A549 (cell line): ENCODE measurements around the gene CYP2C19. TPM values are rescaled to one million over a fixed set of nuclear protein-coding genes. Genes with fewer than 3 reads are reported as not detected.
A peak's percentile ranks its signal among the peaks of the same experiment; 100 is the strongest.

Experiments
- ATAC-seq, 2 experiments: fragments of 200-7000 bp in 1 of 2; fragments of >200 bp in 1 of 2; cut with Nextera tagmentation in 1 of 2; cut with Tn5 transposase in 1 of 2; 3 replicates each; pipeline versions ENCODE4 v1.8.0 to v1.9.1; 2018 to 2020; ENCODE audit warnings: mild to moderate bottlenecking in 1 of 2, moderate library complexity in 1 of 2
- CTCF ChIA-PET: fragments of 300-600 bp; sonication (Branson Sonifier 250); formaldehyde crosslinking; extraction: SDS; loops from one replicate; lab custom pipeline; 2021; ENCODE audit warnings: antibody characterized with exemption, inconsistent platforms; lab: Yijun Ruan, JAX
- POLR2A ChIA-PET: fragments of 350-600 bp; formaldehyde crosslinking; extraction: SDS; loops from one replicate; lab custom pipeline; 2021; ENCODE audit warnings: antibody characterized with exemption, inconsistent platforms; lab: Yijun Ruan, JAX
- DNase-seq, 2 experiments: peaks; one replicate each; pipeline versions ENCODE4 v3.0.0 to v3.0.0-alpha.2; 2011 to 2016; ENCODE audit warnings: low read depth in 1 of 2, low spot score in 1 of 2
- FAIRE-seq: peaks from 2 replicates; lab custom pipeline; 2011; peaks lifted over from hg19 to GRCh38; lab: Jason Lieb, UNC
- H3K27ac ChIP-seq, 2 experiments: fragments of >200 bp; sonication (Bioruptor Twin); formaldehyde crosslinking; 3 replicates each; pipeline ENCODE4 v1.5.1; 2016 to 2017
- H3K4me1 ChIP-seq: fragments of >200 bp; sonication (Bioruptor Twin); formaldehyde crosslinking; 3 replicates; pipeline ENCODE4 v1.6.1; 2016
- H3K4me2 ChIP-seq: fragments of >200 bp; sonication (Bioruptor Twin); formaldehyde crosslinking; 3 replicates; pipeline ENCODE4 v1.6.1; 2016
- H3K4me3 ChIP-seq: fragments of >200 bp; sonication (Bioruptor Twin); formaldehyde crosslinking; 3 replicates; pipeline ENCODE4 v1.5.1; 2016
- H3K9me3 ChIP-seq: fragments of >200 bp; sonication (Bioruptor Twin); formaldehyde crosslinking; 3 replicates; pipeline ENCODE4 v1.6.1; 2016
- BHLHE40 ChIP-seq: IDR thresholded peaks from 2 replicates; pipeline ENCODE4 v1.6.1; 2012; ENCODE audit warnings: low read depth, low read length, inconsistent platforms
- CBX8 ChIP-seq: fragments of 200-600 bp; sonication (generic); IDR thresholded peaks from 2 replicates; pipeline ENCODE4 v1.6.1; 2016
- CHD2 ChIP-seq: fragments of 150-350 bp; IDR thresholded peaks from 2 replicates; pipeline ENCODE4 v1.6.1; 2014; ENCODE audit warnings: low read length; ENCODE audit not compliant: partially characterized antibody
- CHD4 ChIP-seq: fragments of 200-600 bp; sonication (generic); IDR thresholded peaks from 2 replicates; pipeline ENCODE4 v1.6.1; 2016; ENCODE audit warnings: antibody characterized with exemption, mild to moderate bottlenecking, borderline replicate concordance
- EHF ChIP-seq: fragments of 250-450 bp; sonication (Bioruptor Pico); IDR thresholded peaks from 2 replicates; pipeline ENCODE4 v1.5.0; 2020; ENCODE audit warnings: mild to moderate bottlenecking
- EHMT2 ChIP-seq: fragments of 200-600 bp; sonication (generic); IDR thresholded peaks from 2 replicates; pipeline ENCODE4 v1.6.1; 2016; ENCODE audit warnings: antibody characterized with exemption, low read depth, mild to moderate bottlenecking, moderate library complexity
- ELK1 ChIP-seq: fragments of 150-350 bp; IDR thresholded peaks from 2 replicates; pipeline ENCODE4 v1.6.1; 2014; ENCODE audit warnings: low read depth, mild to moderate bottlenecking, low read length
- HEYL ChIP-seq: fragments of 250-450 bp; sonication (Bioruptor Pico); IDR thresholded peaks from 2 replicates; pipeline ENCODE4 v1.8.0; 2021; ENCODE audit warnings: mild to moderate bottlenecking, moderate library complexity
- JUN ChIP-seq, 2 experiments: fragments of >200 bp; sonication (Bioruptor Twin); formaldehyde crosslinking; IDR thresholded peaks; 2 replicates in 1 of 2; 3 replicates in 1 of 2; pipeline ENCODE4 v1.6.1; 2016 to 2017
- KDM1A ChIP-seq: fragments of 200-600 bp; sonication (generic); IDR thresholded peaks from 2 replicates; pipeline ENCODE4 v1.6.1; 2016; ENCODE audit warnings: low read depth, mild to moderate bottlenecking
- MAFK ChIP-seq: fragments of 450-650 bp; IDR thresholded peaks from 2 replicates; pipeline ENCODE4 v1.6.1; 2014; ENCODE audit not compliant: partially characterized antibody
- MYC ChIP-seq: IDR thresholded peaks from 2 replicates; pipeline ENCODE4 v1.6.1; 2012; ENCODE audit warnings: mild to moderate bottlenecking, inconsistent platforms, low read length, improper control_type of control experiment, borderline replicate concordance
- POLR2A ChIP-seq: IDR thresholded peaks from 2 replicates; pipeline ENCODE4 v1.6.1; 2012; ENCODE audit warnings: mild to moderate bottlenecking, low read length
- RAD21 ChIP-seq, 2 experiments: fragments of >200 bp in 1 of 2; sonication (Bioruptor Twin) in 1 of 2; formaldehyde crosslinking in 1 of 2; IDR thresholded peaks in 1 of 2; conservative IDR thresholded peaks in 1 of 2; 2 replicates in 1 of 2; 3 replicates in 1 of 2; pipeline ENCODE4 v1.6.1; 2012 to 2018; ENCODE audit warnings: inconsistent platforms in 1 of 2
- RCOR1 ChIP-seq: fragments of 150-350 bp; IDR thresholded peaks from 2 replicates; pipeline ENCODE4 v1.6.1; 2014; ENCODE audit warnings: antibody characterized with exemption, low read length, low read depth
- TFCP2L1 ChIP-seq: fragments of 250-450 bp; sonication (Bioruptor Pico); IDR thresholded peaks from 2 replicates; pipeline ENCODE4 v1.5.0; 2021; ENCODE audit warnings: mild to moderate bottlenecking
- TP53 ChIP-seq: fragments of 250-450 bp; sonication (Bioruptor Pico); IDR thresholded peaks from 2 replicates; pipeline ENCODE4 v1.5.0; 2021; ENCODE audit warnings: mild to moderate bottlenecking, moderate library complexity
- ZC3H11A ChIP-seq: fragments of 450-650 bp; IDR thresholded peaks from 2 replicates; pipeline ENCODE4 v1.6.1; 2014; ENCODE audit warnings: antibody characterized with exemption, mild to moderate bottlenecking
- ZNF302 ChIP-seq: fragments of 250-450 bp; sonication (Bioruptor Pico); IDR thresholded peaks from 2 replicates; pipeline ENCODE4 v1.9.0; 2021; ENCODE audit warnings: inconsistent platforms, mild to moderate bottlenecking, moderate library complexity
- WGBS: methylation state at CpG from one replicate; pipeline ENCODE4 v1.1.6; 2017; ENCODE audit errors: missing lambda C conversion rate; 5-methylcytosine and 5-hydroxymethylcytosine counted together
- polyA plus RNA-seq, 4 experiments: library from polyadenylated mRNA; depleted of rRNA in 3 of 4; stranded (reverse); fragments of >200 nt; fragmentation: RNase III in 1 of 4; extraction: RNeasy Plus Mini Kit Qiagen cat#74134 plus additional on column Dnase treatment in 1 of 4; gene quantifications; 2 replicates in 3 of 4; 3 replicates in 1 of 4; pipeline ENCODE4 v1.2.3, GENCODE V29; 2011 to 2017

Gene CYP2C19
- polyA plus RNA-seq, 2 of the 4 experiments (the other 2 are of a cell fraction) = not detected

GRCh38 chr10:94850766-94851165, 88.3 kb downstream of the CYP2C19 start:
- ChIA-PET CTCF (no interaction called here), POLR2A (no interaction called here)
- Histone ChIP-seq H3K9me3 (no peaks in the 10 kb centered on the region), H3K4me3 (no peak overlapping the region), H3K27ac (no peak overlapping the region), H3K4me2 (no peak overlapping the region), H3K4me1 (no peaks in the 10 kb centered on the region)
- ATAC-seq = no peak
- FAIRE-seq = no peak
- DNase-seq = no peak
- WGBS = 40% methylated on average over 1 of the region's 1 CpG
- TF ChIP-seq HEYL (no peak), CHD4 (no peak)

GRCh38 chr10:94851263-94851662, 88.8 kb downstream of the CYP2C19 start:
- no peak overlapping the region for H3K27ac ChIP-seq
- DNase-seq (no peak), FAIRE-seq (no peak), ATAC-seq (no peak)
- no peaks in the 10 kb centered on the region for H3K9me3 ChIP-seq
- H3K4me1 ChIP-seq = no peaks in the 10 kb centered on the region
- POLR2A ChIA-PET = no interaction called here
- H3K4me3 ChIP-seq = no peak overlapping the region
- no peak overlapping the region for H3K4me2 ChIP-seq
- TF ChIP-seq CHD2 (no peak), KDM1A (no peak), BHLHE40 (no peak), HEYL (no peak), ZC3H11A (peak; percentile 66), ELK1 (no peak), CHD4 (no peak)
- CTCF ChIA-PET = no interaction called here

DNA sequence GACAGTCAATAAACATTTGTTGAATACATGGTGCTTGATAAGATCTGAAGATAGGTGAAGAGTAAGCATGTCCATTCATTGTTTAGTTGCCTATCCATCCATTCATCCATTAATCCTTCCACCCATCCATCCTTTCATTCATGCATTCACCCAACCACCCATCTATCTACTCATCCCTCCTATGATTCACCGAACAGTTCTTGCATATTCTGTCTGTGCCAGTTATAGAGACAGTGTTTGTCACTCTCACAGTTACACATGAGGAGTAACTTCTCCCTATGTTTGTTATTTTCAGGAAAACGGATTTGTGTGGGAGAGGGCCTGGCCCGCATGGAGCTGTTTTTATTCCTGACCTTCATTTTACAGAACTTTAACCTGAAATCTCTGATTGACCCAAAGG, 90.0 kb downstream of the CYP2C19 start:
- POLR2A ChIA-PET = no interaction called here
- Histone ChIP-seq H3K4me1 (no peaks in the 10 kb centered on the region), H3K4me2 (no peak overlapping the region), H3K4me3 (no peak overlapping the region), H3K9me3 (no peaks in the 10 kb centered on the region), H3K27ac (no peak overlapping the region)
- CTCF ChIA-PET = no interaction called here
- FAIRE-seq (peak; percentile 78), ATAC-seq (no peak), DNase-seq (no peak)
- WGBS = 53% methylated on average over 3 of the region's 3 CpGs
- no peak for TF ChIP-seq POLR2A
- no peak for TF ChIP-seq CBX8
- no peak for TF ChIP-seq ELK1
- no peak for TF ChIP-seq EHF (CRISPR knock-in tag)
- no peak for TF ChIP-seq RAD21 (conservative IDR thresholded peaks at IDR 0.05 in 1 of 2, IDR thresholded peaks at IDR 0.05 in 1 of 2)

DNA sequence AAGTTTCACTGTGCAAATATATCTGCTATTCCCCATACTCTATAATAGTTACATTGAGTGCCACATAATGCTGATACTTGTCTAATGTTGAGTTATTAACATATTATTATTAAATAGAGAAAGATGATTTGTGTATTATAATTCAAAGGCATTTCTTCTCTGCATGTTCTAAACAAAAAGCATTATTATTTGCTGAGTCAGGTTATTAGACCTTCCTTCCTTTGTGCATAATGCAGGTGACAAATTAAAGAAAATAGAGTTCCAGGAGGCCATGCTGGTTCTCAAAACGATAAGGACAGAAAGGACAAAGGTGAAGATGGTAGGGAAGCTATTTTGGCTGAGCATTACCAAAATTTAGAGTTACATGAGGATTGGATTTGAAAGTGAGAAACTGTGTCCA, 90.6 kb downstream of the CYP2C19 start:
- Histone ChIP-seq H3K4me2 (no peak overlapping the region), H3K4me1 (no peaks in the 10 kb centered on the region), H3K4me3 (no peak overlapping the region), H3K9me3 (peaks cover under 1% of the 10 kb centered on the region; the same call in 1 of the 3 replicates), H3K27ac (no peak overlapping the region)
- ATAC-seq (no peak), DNase-seq (no peak), FAIRE-seq (no peak)
- TF ChIP-seq MAFK (peak; percentile 96), TP53 (CRISPR knock-in tag) (no peak)
- WGBS = 14% methylated on average over 1 of the region's 1 CpG
- POLR2A ChIA-PET = no interaction called here
- CTCF ChIA-PET = no interaction called here

DNA sequence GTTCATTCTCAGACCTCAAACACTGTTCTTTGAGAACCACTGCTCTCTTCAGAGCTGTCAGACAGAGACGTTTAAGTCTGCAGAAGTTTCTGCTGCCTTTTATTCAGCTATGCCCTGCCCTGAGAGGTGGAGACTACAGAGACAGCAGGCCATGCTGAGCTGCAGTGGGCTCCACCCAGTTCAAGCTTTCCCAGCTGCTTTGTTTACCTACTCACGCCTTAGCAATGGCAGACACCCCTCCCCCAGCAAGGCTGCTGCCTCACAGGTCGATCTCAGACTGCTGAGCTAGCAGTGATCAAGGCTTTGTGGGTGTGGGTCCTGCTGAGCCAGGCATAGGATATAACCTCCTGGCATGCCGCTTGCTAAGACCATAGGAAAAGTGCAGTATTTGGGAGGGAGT, 95.5 kb downstream of the CYP2C19 start:
- no peak for TF ChIP-seq POLR2A
- no peak for TF ChIP-seq ZC3H11A
- no peak for TF ChIP-seq RCOR1
- TF ChIP-seq MYC = no peak
- no peak for TF ChIP-seq MAFK
- TF ChIP-seq TFCP2L1 (CRISPR knock-in tag) = no peak
- no peak for TF ChIP-seq ZNF302
- TF ChIP-seq JUN (IDR thresholded peaks at IDR 0.05) = no peak
- no peak for TF ChIP-seq EHMT2
- no peak for TF ChIP-seq ELK1
- DNase-seq = no peak
- H3K27ac ChIP-seq = no peak overlapping the region
- no peaks in the 10 kb centered on the region for H3K4me1 ChIP-seq
- no peak overlapping the region for H3K4me2 ChIP-seq
- ATAC-seq = no peak
- ChIA-PET POLR2A (no interaction called here), CTCF (interaction anchor here (1.1 kb wide), 1 partner anchor 15 kb away, joined by 3 read pairs; no protein-coding TSS in a partner anchor)
- H3K4me3 ChIP-seq = no peak overlapping the region
- H3K9me3 ChIP-seq = peaks cover 5% of the 10 kb centered on the region; the same call in 2 of the 3 replicates
- FAIRE-seq = no peak
- 22% methylated on average over 4 of the region's 4 CpGs for WGBS
